ENCODE data around the gene ERAS. TPM values are rescaled to one million over a fixed set of nuclear protein-coding genes. Genes with fewer than 3 reads are reported as not detected.

Gene ERAS
- not detected for total RNA-seq (2013)
- polyA plus RNA-seq (under 1 TPM in 1 of 3 donors, not detected in 2; 0.13 TPM), polyA minus RNA-seq (not detected in 2 replicates), total RNA-seq (0 to 0.23 (median 0) reads per million in 11 experiments)

GRCh38 chrX:48826135-48826875, at the start of gene ERAS:
Gene ERAS, plus strand, starts transcription at chrX:48826513. Its CDS starts 2,611 bp downstream, at chrX:48829124.
- Histone ChIP-seq H3K79me2 (ENCODE audit: insufficient read depth, low read length) (no peaks in the 10 kb centered on the region), H3K9me3 (replicated peaks in 1 of 2; ENCODE audit: control insufficient read depth in 1 of 2, insufficient read depth in 1 of 2, low read length in 2 of 2) (no peaks in the 10 kb centered on the region), H3K27me3 (ENCODE audit: control insufficient read depth in 2 of 2, insufficient read depth in 2 of 2, low read length in 2 of 2) (peaks cover 0 to 30% of the 10 kb centered on the region in 2 donors), H3K4me3 (replicated peaks in 1 of 3; ENCODE audit: low read depth in 2 of 3, low read length in 3 of 3) (no peak within 1 kb of the TSS), H3K27ac (ENCODE audit: low read depth in 1 of 2, low read length in 2 of 2) (no peak within 1 kb of the TSS), H3K4me2 (replicated peaks; ENCODE audit: extremely low read depth, low read length, poor library complexity, severe bottlenecking) (no peak within 1 kb of the TSS), H3K36me3 (replicated peaks in 1 of 2; ENCODE audit: control insufficient read depth in 1 of 2, insufficient read depth in 2 of 2, low read length in 2 of 2) (peaks cover 17 to 32% of the 10 kb centered on the region in 2 donors), H3K9ac (ENCODE audit: insufficient read depth, low read length, poor library complexity, severe bottlenecking) (no peak within 1 kb of the TSS), H2AFZ (ENCODE audit: insufficient read depth, low read depth, low read length, poor library complexity, severe bottlenecking) (no peak within 1 kb of the TSS), H3K4me1 (ENCODE audit: control insufficient read depth in 1 of 2, insufficient read depth in 2 of 2, low read length in 2 of 2) (no peaks in the 10 kb centered on the region), H4K20me1 (ENCODE audit: insufficient read depth, low read length) (no peaks in the 10 kb centered on the region)
- intact Hi-C loops (cut with micrococcal nuclease), result no loop called here
- peak; percentile 8 for TF ChIP-seq CTCF (IDR thresholded peaks at IDR 0.05)
- 19% methylated on average over 27 of the region's 67 CpGs for WGBS (ENCODE audit: insufficient coverage)
- no peak within 1 kb of the TSS for H3K27ac Mint-ChIP-seq
- peaks cover 0 to 30% (median 18%) of the 10 kb centered on the region in 7 donors for H3K9me3 Mint-ChIP-seq
- H3K36me3 Mint-ChIP-seq, result peaks cover 34 to 36% of the 10 kb centered on the region in 2 donors
- no peak for DNase-seq
- H3K4me3 Mint-ChIP-seq, result peak within 1 kb of the TSS in 1 of 2 donors; percentile 82
- peaks cover 33 to 51% (median 39%) of the 10 kb centered on the region in 3 donors for H3K27me3 Mint-ChIP-seq (ENCODE audit: low read depth in 3 of 3)
- peaks cover 9% of the 10 kb centered on the region for H3K4me1 Mint-ChIP-seq

GRCh38 chrX:48776818-48777439, 49.4 kb upstream of the ERAS start:
- Mint-ChIP-seq H3K4me1 (no peaks in the 10 kb centered on the region), H3K27me3 (ENCODE audit: low read depth in 3 of 3) (peaks cover 0 to 2% (median 1%) of the 10 kb centered on the region in 3 donors), H3K36me3 (no peaks in the 10 kb centered on the region), H3K27ac (no peak overlapping the region), H3K9me3 (peaks cover 0 to 5% (median 0%) of the 10 kb centered on the region in 7 donors), H3K4me3 (no peak overlapping the region)
- H3K9ac ChIP-seq (ENCODE audit: insufficient read depth, low read length, poor library complexity, severe bottlenecking), result no peak overlapping the region
- no peaks in the 10 kb centered on the region for H4K20me1 ChIP-seq (ENCODE audit: insufficient read depth, low read length)
- no peaks in the 10 kb centered on the region for H3K36me3 ChIP-seq (replicated peaks in 1 of 2; ENCODE audit: control insufficient read depth in 1 of 2, insufficient read depth in 2 of 2, low read length in 2 of 2)
- no peak for TF ChIP-seq CTCF (IDR thresholded peaks at IDR 0.05)
- DNase-seq, result no peak
- no peak overlapping the region for H2AFZ ChIP-seq (ENCODE audit: insufficient read depth, low read depth, low read length, poor library complexity, severe bottlenecking)
- no peaks in the 10 kb centered on the region for H3K79me2 ChIP-seq (ENCODE audit: insufficient read depth, low read length)
- intact Hi-C loops (cut with micrococcal nuclease), result no loop called here
- H3K4me3 ChIP-seq (replicated peaks in 1 of 3; ENCODE audit: low read depth in 2 of 3, low read length in 3 of 3), result no peak overlapping the region
- WGBS (ENCODE audit: insufficient coverage), result 96% methylated on average over 7 of the region's 13 CpGs
- H3K9me3 ChIP-seq (replicated peaks in 1 of 2; ENCODE audit: control insufficient read depth in 1 of 2, insufficient read depth in 1 of 2, low read length in 2 of 2), result no peaks in the 10 kb centered on the region
- no peak overlapping the region for H3K4me2 ChIP-seq (replicated peaks; ENCODE audit: extremely low read depth, low read length, poor library complexity, severe bottlenecking)
- no peaks in the 10 kb centered on the region for H3K4me1 ChIP-seq (ENCODE audit: control insufficient read depth in 1 of 2, insufficient read depth in 2 of 2, low read length in 2 of 2)
- H3K27me3 ChIP-seq (ENCODE audit: control insufficient read depth in 2 of 2, insufficient read depth in 2 of 2, low read length in 2 of 2), result no peaks in the 10 kb centered on the region
- no peak overlapping the region for H3K27ac ChIP-seq (ENCODE audit: low read depth in 1 of 2, low read length in 2 of 2)
